H1 (cell line): Measurements from ENCODE around the gene TPH2. TPM values are rescaled to one million over a fixed set of nuclear protein-coding genes. Genes with fewer than 3 reads are reported as not detected.

Experiments
- CTCF ChIA-PET: fragments of 300-600 bp; sonication (Branson Sonifier 250); formaldehyde crosslinking; loops from one replicate; lab custom pipeline; 2021; ENCODE audit not compliant: partially characterized antibody; lab: Charles Lee
- POLR2A ChIA-PET: fragments of 300-600 bp; sonication (Branson Sonifier 250); formaldehyde crosslinking; loops from one replicate; lab custom pipeline; 2021; ENCODE audit warnings: inconsistent platforms; ENCODE audit not compliant: partially characterized antibody; lab: Charles Lee
- DNase-seq, 2 experiments: peaks; one replicate each; pipeline versions ENCODE4 v3.0.0 to v3.0.0-alpha.2; 2010 to 2022; ENCODE audit warnings: low spot score in 2 of 2, low read depth in 1 of 2, mixed read lengths in 1 of 2
- FAIRE-seq: peaks from 2 replicates; lab custom pipeline; 2011; peaks lifted over from hg19 to GRCh38; lab: Jason Lieb, UNC
- H2AFZ ChIP-seq: 2 replicates; pipeline ENCODE4 v1.8.1; 2012; ENCODE audit warnings: low read length, inconsistent platforms
- H2AK5ac ChIP-seq: 2 replicates; pipeline ENCODE4 v1.6.1; 2013; ENCODE audit warnings: low read depth, low read length
- H2BK120ac ChIP-seq: replicated peaks from 2 replicates; pipeline ENCODE3; 2013; ENCODE audit warnings: low read depth, low read length, inconsistent platforms
- H2BK12ac ChIP-seq: 2 replicates; pipeline ENCODE4 v1.6.1; 2013; ENCODE audit warnings: low read depth, low read length
- H2BK15ac ChIP-seq: 2 replicates; pipeline ENCODE4 v1.6.1; 2013; ENCODE audit warnings: low read length
- H2BK20ac ChIP-seq: 2 replicates; pipeline ENCODE4 v1.6.1; 2013; ENCODE audit warnings: low read length
- H2BK5ac ChIP-seq: 2 replicates; pipeline ENCODE4 v1.6.1; 2013; ENCODE audit warnings: low read depth, low read length
- H3K14ac ChIP-seq: 2 replicates; pipeline ENCODE4 v1.6.1; 2013; ENCODE audit warnings: inconsistent platforms; ENCODE audit not compliant: insufficient read length
- H3K18ac ChIP-seq: 2 replicates; pipeline ENCODE4 v1.6.1; 2013; ENCODE audit warnings: low read length; ENCODE audit errors: extremely low read depth
- H3K23ac ChIP-seq: 2 replicates; pipeline ENCODE4 v1.6.1; 2013; ENCODE audit warnings: inconsistent platforms; ENCODE audit not compliant: insufficient read length
- H3K23me2 ChIP-seq: 2 replicates; pipeline ENCODE4 v1.6.1; 2013; ENCODE audit warnings: low read depth, low read length
- H3K27ac ChIP-seq: 2 replicates; pipeline ENCODE4 v1.6.1; 2011; ENCODE audit warnings: low read depth, low read length, inconsistent platforms
- H3K27me3 ChIP-seq, 4 experiments: replicated peaks in 1 of 4; 1 replicate in 1 of 4; 2 replicates in 3 of 4; pipeline versions ENCODE4 v1.6.1 to v1.8.1; 2011 to 2013; ENCODE audit warnings: low read length in 3 of 4, mild to moderate bottlenecking in 3 of 4, inconsistent platforms in 2 of 4, mixed read lengths in 2 of 4, moderate library complexity in 1 of 4; ENCODE audit not compliant: control insufficient read depth in 3 of 4, insufficient read depth in 3 of 4; ENCODE audit errors: extremely low read depth in 1 of 4
- H3K36me3 ChIP-seq, 4 experiments: 2 replicates each; pipeline versions ENCODE4 v1.6.1 to v1.8.1; 2011 to 2013; ENCODE audit warnings: mild to moderate bottlenecking in 4 of 4, low read length in 3 of 4, moderate library complexity in 2 of 4, control low read depth in 1 of 4, inconsistent platforms in 1 of 4; ENCODE audit not compliant: insufficient read depth in 4 of 4, control insufficient read depth in 2 of 4
- H3K4ac ChIP-seq: replicated peaks from 2 replicates; pipeline ENCODE3; 2013; ENCODE audit warnings: low read length, low read depth, mixed read lengths, inconsistent platforms; ENCODE audit not compliant: insufficient read length
- H3K4me1 ChIP-seq, 4 experiments: replicated peaks in 1 of 4; 1 replicate in 1 of 4; 2 replicates in 3 of 4; pipeline versions ENCODE4 v1.6.1 to v1.8.1; 2011 to 2013; ENCODE audit warnings: low read length in 3 of 4, inconsistent platforms in 2 of 4, mixed read lengths in 1 of 4; ENCODE audit not compliant: insufficient read depth in 4 of 4, control insufficient read depth in 3 of 4
- H3K4me2 ChIP-seq, 2 experiments: 2 replicates each; pipeline versions ENCODE4 v1.6.1 to v1.8.1; 2011 to 2013; ENCODE audit warnings: low read depth in 2 of 2, low read length in 2 of 2, control low read depth in 1 of 2, inconsistent platforms in 1 of 2, mild to moderate bottlenecking in 1 of 2; ENCODE audit not compliant: insufficient read depth in 1 of 2
- H3K4me3 ChIP-seq, 4 experiments: fragments of 200-600, 300-600 bp in 1 of 4; sonication (generic), shearing (Covaris generic), sonication (Bioruptor Twin) in 1 of 4; 2 replicates each; pipeline versions ENCODE4 v1.5.1 to v1.8.1; 2011 to 2016; ENCODE audit warnings: low read length in 4 of 4, low read depth in 3 of 4, control low read depth in 2 of 4, inconsistent platforms in 2 of 4, mild to moderate bottlenecking in 2 of 4, mixed read lengths in 1 of 4, moderate library complexity in 1 of 4; ENCODE audit not compliant: insufficient read depth in 2 of 4; ENCODE audit errors: extremely low read depth in 1 of 4
- H3K56ac ChIP-seq: replicated peaks from 2 replicates; pipeline ENCODE3; 2013; ENCODE audit warnings: low read depth, mild to moderate bottlenecking, mixed read lengths, low read length, inconsistent platforms; ENCODE audit not compliant: insufficient read length
- H3K79me1 ChIP-seq: 2 replicates; pipeline ENCODE4 v1.6.1; 2013; ENCODE audit warnings: low read depth, low read length, control low read depth
- H3K79me2 ChIP-seq, 2 experiments: 2 replicates each; pipeline versions ENCODE4 v1.6.1 to v1.8.1; 2012 to 2013; ENCODE audit warnings: low read length in 2 of 2, mild to moderate bottlenecking in 2 of 2, inconsistent platforms in 1 of 2; ENCODE audit not compliant: insufficient read depth in 2 of 2, control insufficient read depth in 1 of 2
- H3K9ac ChIP-seq, 4 experiments: replicated peaks in 1 of 4; 1 replicate in 1 of 4; 2 replicates in 3 of 4; pipeline versions ENCODE4 v1.6.1 to v1.8.1; 2011 to 2013; ENCODE audit warnings: low read depth in 3 of 4, low read length in 3 of 4, control low read depth in 2 of 4, mild to moderate bottlenecking in 2 of 4, moderate library complexity in 2 of 4, inconsistent platforms in 1 of 4; ENCODE audit errors: extremely low read depth in 1 of 4
- H3K9me3 ChIP-seq, 2 experiments: 2 replicates each; pipeline versions ENCODE4 v1.6.1 to v1.8.1; 2012 to 2013; ENCODE audit warnings: mild to moderate bottlenecking in 2 of 2, moderate library complexity in 2 of 2, control low read depth in 1 of 2, inconsistent platforms in 1 of 2, low read depth in 1 of 2, low read length in 1 of 2, mixed read lengths in 1 of 2; ENCODE audit not compliant: insufficient read depth in 2 of 2
- H4K20me1 ChIP-seq, 2 experiments: replicated peaks in 1 of 2; 2 replicates each; pipeline versions ENCODE3 to v1.8.1; 2011 to 2013; ENCODE audit warnings: inconsistent platforms in 2 of 2, low read length in 2 of 2, mild to moderate bottlenecking in 1 of 2; ENCODE audit not compliant: insufficient read depth in 2 of 2, control insufficient read depth in 1 of 2
- H4K5ac ChIP-seq: 2 replicates; pipeline ENCODE4 v1.6.1; 2013; ENCODE audit warnings: low read length, low read depth, mixed read lengths, inconsistent platforms; ENCODE audit not compliant: insufficient read length
- H4K8ac ChIP-seq: 2 replicates; pipeline ENCODE4 v1.8.0; 2013; ENCODE audit warnings: mild to moderate bottlenecking, moderate library complexity, low read length, inconsistent platforms; ENCODE audit not compliant: insufficient read depth; ENCODE audit errors: extremely low read depth
- H4K91ac ChIP-seq: replicated peaks from 2 replicates; pipeline ENCODE3; 2013; ENCODE audit warnings: low read length, mixed read lengths, inconsistent platforms; ENCODE audit not compliant: insufficient read length
- FOSL1 ChIP-seq: IDR thresholded peaks from 2 replicates; pipeline ENCODE4 v1.6.1; 2011; ENCODE audit warnings: mild to moderate bottlenecking, low read depth, low read length, moderate library complexity; ENCODE audit not compliant: insufficient read depth
- NRF1 ChIP-seq: IDR thresholded peaks from 2 replicates; pipeline ENCODE4 v1.6.1; 2011; ENCODE audit warnings: mild to moderate bottlenecking, low read depth, low read length, improper control_type of control experiment
- RNF2 ChIP-seq: fragments of 200-900, 300-1000 bp; sonication (generic); IDR thresholded peaks from 2 replicates; pipeline ENCODE4 v1.7.1; 2016; ENCODE audit warnings: borderline replicate concordance, low read depth, mild to moderate bottlenecking, antibody characterized with exemption, low read length; ENCODE audit not compliant: poor library complexity, severe bottlenecking; ENCODE audit errors: missing control alignments
- RXRA ChIP-seq: IDR thresholded peaks from 2 replicates; pipeline ENCODE4 v1.6.1; 2011; ENCODE audit warnings: low read depth, mild to moderate bottlenecking, low read length, moderate library complexity; ENCODE audit not compliant: insufficient read depth
- TBP ChIP-seq: IDR thresholded peaks from 2 replicates; pipeline ENCODE4 v1.6.1; 2011; ENCODE audit warnings: low read depth, low read length, improper control_type of control experiment
- WGBS, 2 experiments: shearing (Covaris generic) in 1 of 2; methylation state at CpG; one replicate each; pipeline versions ENCODE4 v1.1.6 to v1.1.7; 2013 to 2015; ENCODE audit warnings: low lambda C conversion rate in 2 of 2, mixed read lengths in 2 of 2, inconsistent platforms in 1 of 2, low coverage in 1 of 2, missing lambda C conversion rate in 1 of 2; ENCODE audit not compliant: insufficient replicate concordance in 2 of 2, insufficient coverage in 1 of 2, insufficient read length in 1 of 2; ENCODE audit errors: extremely low coverage in 1 of 2, missing lambda C conversion rate in 1 of 2; 5-methylcytosine and 5-hydroxymethylcytosine counted together
- polyA plus RNA-seq, 7 experiments: library from polyadenylated mRNA; depleted of rRNA in 3 of 7; stranded (reverse) in 5 of 7; unstranded in 2 of 7; fragments of >200 nt in 5 of 7; fragments of 200-250 nt in 2 of 7; gene quantifications; 1 replicate in 5 of 7; 2 replicates in 1 of 7; 4 replicates in 1 of 7; pipeline versions ENCODE4 v1.2.1 to v1.2.3, GENCODE V29; 2011 to 2013; ENCODE audit warnings: missing spikeins in 2 of 7, mixed read lengths in 2 of 7
- total RNA-seq: library from RNA; stranded (reverse); fragmentation: NEBNext Ultra II Directional; extraction: Animal tissue kit (Norgen Biotek cat#: 25700); gene quantifications from 2 replicates; pipeline ENCODE4 v1.2.1, GENCODE V29; 2021

Gene TPH2
- total and polyA plus RNA-seq, 2 of the 8 experiments (the other 6 are each of a cell fraction or from before 2014, with no cell fraction given): 0.57 to 1.1 TPM

DNA sequence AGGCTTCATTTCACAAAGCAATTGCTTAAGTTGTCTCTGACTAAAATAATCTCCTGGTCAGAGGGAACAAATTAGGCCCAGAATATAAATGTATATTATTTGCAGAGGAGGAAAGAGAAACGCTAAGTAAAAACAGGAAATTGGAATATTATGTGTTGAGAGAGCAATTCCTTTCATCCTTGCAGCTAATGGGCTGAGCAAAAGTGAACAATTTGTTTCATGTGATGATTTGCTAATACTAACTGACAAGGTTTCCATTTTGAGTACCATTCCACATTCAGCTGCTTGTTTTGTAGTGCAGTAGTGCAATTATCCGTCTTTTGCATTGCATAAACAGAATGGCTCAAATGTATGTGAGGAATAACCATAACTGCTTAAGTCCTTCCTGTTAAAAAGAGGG lies 103.2 kb downstream of the TPH2 start:
- no peak overlapping the region for H2AFZ ChIP-seq
- no peak overlapping the region for H3K4me3 ChIP-seq
- no peak overlapping the region for H3K27ac ChIP-seq
- H3K9me3 ChIP-seq: peaks cover 3 to 9% of the 10 kb centered on the region in 2 experiments; a peak in 2 of 4 replicates
- peaks cover 0 to 5% (median 0%) of the 10 kb centered on the region in 4 experiments; a peak in 1 of 7 replicates for H3K4me1 ChIP-seq
- DNase-seq (no peak), FAIRE-seq (no peak)
- H3K79me2 ChIP-seq: no peaks in the 10 kb centered on the region
- no peaks in the 10 kb centered on the region for H3K23me2 ChIP-seq
- CTCF ChIA-PET: interaction anchor here (0.6 to 1.4 kb wide), 4 partner anchors 13 to 241 kb away, joined by 3 to 4 read pairs (median 4); no protein-coding TSS in a partner anchor
- H2BK12ac ChIP-seq: no peak overlapping the region
- H2BK15ac ChIP-seq: no peak overlapping the region
- H3K27me3 ChIP-seq: no peaks in the 10 kb centered on the region
- H3K14ac ChIP-seq: no peak overlapping the region
- no peaks in the 10 kb centered on the region for H3K36me3 ChIP-seq
- no peak overlapping the region for H3K56ac ChIP-seq
- no peak overlapping the region for H3K18ac ChIP-seq
- no peak overlapping the region for H3K4ac ChIP-seq
- H3K79me1 ChIP-seq: no peaks in the 10 kb centered on the region
- POLR2A ChIA-PET: no interaction called here
- H2BK5ac ChIP-seq: no peak overlapping the region
- H2BK120ac ChIP-seq: no peak overlapping the region
- H4K91ac ChIP-seq: no peak overlapping the region
- no peak overlapping the region for H2AK5ac ChIP-seq
- H4K5ac ChIP-seq: no peak overlapping the region
- H4K8ac ChIP-seq: no peak overlapping the region
- WGBS, 2 experiments: 94% methylated on average over 2 of the region's 2 CpGs; no CpG with 5 or more reads in 1 of the 2 experiments
- no peak overlapping the region for H3K9ac ChIP-seq
- no peak overlapping the region for H2BK20ac ChIP-seq
- no peak overlapping the region for H3K4me2 ChIP-seq
- H3K23ac ChIP-seq: no peak overlapping the region
- no peaks in the 10 kb centered on the region for H4K20me1 ChIP-seq
- TF ChIP-seq TBP: no peak
- TF ChIP-seq NRF1: no peak
- no peak for TF ChIP-seq RNF2
- TF ChIP-seq RXRA: no peak
- no peak for TF ChIP-seq FOSL1
